Occipital lobe (tissue), 2 donors: ENCODE data around the gene CD9. TPM values are rescaled to one million over a fixed set of nuclear protein-coding genes. Genes with fewer than 3 reads are reported as not detected.
"Not testable (repeated sequence)": the region's sequence is repeated elsewhere in the genome, so short reads cannot be mapped to it uniquely, and the experiment has no call there.

Source experiments
- DNase-seq: peaks from one replicate; lab custom pipeline; 2025; lab: John Stamatoyannopoulos, UW
- total RNA-seq: library from RNA; depleted of rRNA; stranded (reverse); fragments of >200 nt; gene quantifications from one replicate; pipeline ENCODE4 v1.2.3, GENCODE V29; 2014

Gene CD9
- 29.5 TPM for total RNA-seq

DNA sequence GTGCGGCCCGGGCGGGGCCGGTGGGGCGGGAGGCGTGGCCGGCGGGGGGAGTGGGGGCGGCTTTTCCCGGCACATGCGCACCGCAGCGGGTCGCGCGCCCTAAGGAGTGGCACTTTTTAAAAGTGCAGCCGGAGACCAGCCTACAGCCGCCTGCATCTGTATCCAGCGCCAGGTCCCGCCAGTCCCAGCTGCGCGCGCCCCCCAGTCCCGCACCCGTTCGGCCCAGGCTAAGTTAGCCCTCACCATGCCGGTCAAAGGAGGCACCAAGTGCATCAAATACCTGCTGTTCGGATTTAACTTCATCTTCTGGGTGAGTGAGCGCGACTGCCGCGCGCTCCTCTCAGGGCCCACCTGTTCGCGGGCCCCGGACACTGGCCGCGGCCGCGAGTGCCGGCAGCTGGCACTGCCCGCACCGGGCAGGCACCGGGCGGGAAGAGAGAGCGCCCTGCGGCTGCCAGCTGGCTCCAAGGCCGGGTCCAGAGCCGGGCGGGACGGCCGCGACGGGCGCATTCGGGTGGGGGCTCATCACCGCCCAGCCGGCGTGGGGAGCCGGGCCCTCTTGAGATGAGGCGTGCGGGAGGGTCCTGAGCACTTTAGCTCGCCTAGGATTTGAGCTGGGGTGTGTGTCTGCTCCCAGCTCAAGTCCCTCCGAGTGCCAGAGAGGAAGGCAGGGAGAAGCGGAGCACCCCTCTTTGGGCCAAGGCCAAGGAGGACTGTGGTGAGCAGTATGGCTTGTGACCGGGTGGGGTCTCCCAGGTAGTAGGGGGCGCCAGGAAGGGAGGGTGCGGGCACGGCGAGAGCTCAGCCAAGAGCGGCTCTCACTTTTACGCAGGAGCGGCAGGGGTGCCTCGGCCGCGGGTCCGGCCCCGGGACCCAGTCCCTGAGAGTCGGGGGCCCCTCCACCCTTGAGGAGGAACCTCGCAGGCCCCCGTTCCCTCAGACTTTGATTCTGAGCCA is at the start of gene CD9:
Gene CD9 (plus strand): TSS at position 145 of the 957 bp plus-strand sequence. CDS start 100 bp downstream, at position 245.
- no peak for DNase-seq

DNA sequence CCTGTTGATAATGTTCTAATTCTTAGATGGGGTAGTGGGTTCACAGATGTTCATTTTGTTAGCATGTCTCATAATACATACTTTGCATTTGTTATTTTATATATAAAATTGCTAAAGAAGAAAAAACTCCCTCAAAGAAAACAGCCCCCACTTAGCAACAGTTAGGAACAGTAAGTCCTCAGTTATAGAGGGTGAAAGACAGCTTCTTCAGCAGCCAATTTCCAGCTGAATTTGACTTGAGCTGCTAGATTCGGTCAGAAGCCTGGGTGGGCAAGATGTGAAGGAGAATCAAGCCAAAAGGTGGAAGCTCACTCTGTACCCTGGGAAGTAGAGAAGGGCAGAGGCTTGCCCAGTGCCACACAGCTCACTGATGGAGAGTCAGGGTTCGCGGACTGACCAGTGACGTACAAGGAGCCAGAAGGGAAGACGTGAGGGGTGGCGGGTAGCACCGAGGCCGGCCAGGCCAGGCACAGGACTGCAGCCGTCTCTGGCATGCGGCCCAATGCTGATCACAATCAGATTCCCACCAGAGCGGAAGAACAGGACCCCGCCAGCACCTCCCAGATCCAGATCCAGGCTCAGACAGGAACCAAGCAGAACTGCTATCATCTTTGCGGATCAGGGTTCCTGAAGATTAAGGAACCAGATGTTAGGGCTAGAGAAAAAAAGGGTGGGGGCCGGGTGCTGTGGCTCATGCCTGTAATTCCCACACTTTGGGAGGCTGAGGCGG is 45.3 kb upstream of the CD9 start:
- no peak for DNase-seq

- DNase-seq: no peak
Observed at GRCh38 chr12:6157482-6157881, 42.7 kb upstream of the CD9 start.

- DNase-seq: no peak
Observed at GRCh38 chr12:6158255-6158654, 41.9 kb upstream of the CD9 start.

GRCh38 chr12:6158749-6159148 is 41.5 kb upstream of the CD9 start:
- DNase-seq: no peak

DNA sequence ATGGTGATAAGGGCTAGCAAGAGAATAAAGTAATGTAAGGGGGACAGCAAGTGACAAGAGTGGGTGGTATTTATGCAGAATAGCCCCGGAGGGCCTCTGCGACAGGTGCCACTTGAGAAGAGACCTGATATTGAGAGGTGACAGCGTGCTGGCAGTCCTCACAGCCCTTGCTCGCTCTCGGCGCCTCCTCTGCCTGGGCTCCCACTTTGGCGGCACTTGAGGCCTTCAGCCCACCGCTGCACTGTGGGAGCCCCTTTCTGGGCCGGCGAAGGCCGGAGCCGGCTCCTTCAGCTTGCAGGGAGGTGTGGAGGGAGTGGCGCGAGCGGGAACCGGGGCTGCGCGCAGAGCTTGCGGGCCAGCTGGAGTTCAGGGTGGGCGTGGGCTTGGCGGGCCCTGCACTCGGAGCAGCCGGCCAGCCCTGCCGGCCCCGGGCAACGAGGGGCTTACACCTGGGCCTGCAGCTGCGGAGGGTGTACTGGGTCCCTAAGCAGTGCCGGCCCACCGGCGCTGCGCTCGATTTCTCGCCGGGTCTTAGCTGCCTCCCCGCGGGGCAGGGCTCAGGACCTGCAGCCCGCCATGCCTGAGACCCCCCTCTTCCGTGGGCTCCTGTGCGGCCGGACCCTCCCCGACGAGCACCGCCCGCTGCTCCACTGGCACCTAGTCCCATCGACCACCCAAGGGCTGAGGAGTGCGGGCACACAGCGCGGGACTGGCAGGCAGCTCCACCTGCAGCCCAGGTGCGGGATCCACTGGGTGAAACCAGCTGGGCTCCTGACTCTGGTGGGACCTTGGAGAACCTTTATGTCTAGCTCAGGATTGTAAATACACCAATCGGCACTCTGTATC is 40.8 kb upstream of the CD9 start:
- DNase-seq: not testable (repeated sequence)

- DNase-seq: not testable (repeated sequence)
Observed at GRCh38 chr12:6160049-6160649, 40.1 kb upstream of the CD9 start.

DNA sequence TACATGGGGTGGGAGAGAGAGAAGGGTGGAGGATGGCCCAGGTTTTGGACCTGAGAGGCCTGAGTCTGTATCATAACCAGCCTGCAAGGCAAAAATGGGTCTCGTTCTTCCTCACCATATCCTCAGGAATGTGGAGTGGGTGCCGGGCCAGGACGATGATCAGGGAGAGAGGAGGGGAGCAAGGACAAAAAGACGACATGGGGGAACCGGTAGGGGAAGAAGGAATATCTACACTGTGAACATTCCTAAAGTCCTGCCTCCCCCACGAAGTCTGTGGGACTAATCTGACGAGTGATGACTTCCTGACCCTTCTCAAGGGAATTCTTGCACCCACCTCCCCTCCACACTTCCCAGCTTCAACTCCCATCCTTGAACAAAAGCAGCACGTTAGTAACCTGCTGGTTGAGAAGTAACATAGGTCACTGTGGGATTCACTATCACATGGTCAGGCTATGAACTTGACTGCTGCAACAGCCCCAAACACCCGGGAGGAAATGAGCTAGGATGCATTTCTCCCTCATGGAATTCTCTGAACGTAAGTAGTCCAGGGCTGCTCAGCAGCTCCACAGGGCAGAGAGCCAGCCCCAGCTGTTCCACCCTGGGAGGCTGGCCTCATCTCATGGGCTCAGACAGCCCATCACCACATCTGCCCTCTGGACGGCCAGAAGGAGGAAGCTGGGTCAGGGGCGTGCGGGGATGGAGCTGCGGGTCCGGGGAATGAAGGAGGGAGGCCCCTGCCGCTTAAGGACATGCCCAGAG is 38.9 kb upstream of the CD9 start:
- DNase-seq: no peak

DNA sequence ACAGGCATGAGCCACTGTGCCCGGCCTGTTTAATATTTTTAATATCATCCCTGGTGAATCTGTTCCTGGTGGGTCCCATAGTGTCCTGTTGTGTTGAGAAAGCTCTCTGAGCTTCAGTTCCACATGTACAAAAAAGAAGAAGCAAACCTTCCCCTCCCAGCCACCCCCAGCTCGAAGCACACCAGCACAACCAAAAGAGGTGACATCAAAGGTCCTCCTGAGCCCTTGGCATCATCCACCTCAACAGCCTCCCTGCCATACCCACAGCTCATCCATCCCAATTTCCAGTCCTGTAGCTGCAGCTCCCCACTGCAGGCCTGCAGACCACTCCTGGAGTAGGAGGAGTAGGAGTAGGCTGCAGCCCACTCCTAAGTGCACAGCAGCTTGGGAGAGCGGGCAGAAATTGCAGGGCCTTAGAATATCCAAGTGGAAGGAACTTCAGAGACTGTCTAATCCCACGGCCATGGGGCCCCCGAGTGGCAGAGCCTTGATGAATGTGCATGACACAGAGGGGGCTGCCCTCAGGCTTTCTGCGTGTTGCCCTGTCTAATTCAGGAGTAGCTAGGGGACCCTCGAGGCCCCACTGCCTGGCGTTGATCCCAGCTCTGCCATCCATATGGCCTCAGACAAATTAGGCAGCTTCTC is 36.7 kb upstream of the CD9 start:
- DNase-seq: no peak

DNA sequence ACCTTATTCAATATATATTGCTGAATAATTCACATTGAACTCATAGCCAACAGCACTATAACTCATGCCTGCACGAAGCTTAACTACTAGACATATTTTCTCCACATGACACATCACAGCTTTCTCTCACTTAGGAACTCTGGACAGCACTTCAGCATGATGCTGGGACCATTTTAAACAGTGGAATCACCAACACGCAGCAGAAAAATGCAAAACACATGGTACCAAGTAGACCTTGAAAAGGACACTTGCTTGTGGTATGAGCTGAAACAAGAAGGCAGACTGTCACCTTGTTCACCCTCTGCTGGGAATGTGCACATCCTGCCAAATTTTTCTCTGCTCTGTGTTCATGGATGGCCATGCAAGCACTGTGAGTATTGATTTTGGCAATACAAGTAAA is 34.8 kb upstream of the CD9 start:
- no peak for DNase-seq

GRCh38 chr12:6166808-6167207 is 33.4 kb upstream of the CD9 start:
- no peak for DNase-seq

DNA sequence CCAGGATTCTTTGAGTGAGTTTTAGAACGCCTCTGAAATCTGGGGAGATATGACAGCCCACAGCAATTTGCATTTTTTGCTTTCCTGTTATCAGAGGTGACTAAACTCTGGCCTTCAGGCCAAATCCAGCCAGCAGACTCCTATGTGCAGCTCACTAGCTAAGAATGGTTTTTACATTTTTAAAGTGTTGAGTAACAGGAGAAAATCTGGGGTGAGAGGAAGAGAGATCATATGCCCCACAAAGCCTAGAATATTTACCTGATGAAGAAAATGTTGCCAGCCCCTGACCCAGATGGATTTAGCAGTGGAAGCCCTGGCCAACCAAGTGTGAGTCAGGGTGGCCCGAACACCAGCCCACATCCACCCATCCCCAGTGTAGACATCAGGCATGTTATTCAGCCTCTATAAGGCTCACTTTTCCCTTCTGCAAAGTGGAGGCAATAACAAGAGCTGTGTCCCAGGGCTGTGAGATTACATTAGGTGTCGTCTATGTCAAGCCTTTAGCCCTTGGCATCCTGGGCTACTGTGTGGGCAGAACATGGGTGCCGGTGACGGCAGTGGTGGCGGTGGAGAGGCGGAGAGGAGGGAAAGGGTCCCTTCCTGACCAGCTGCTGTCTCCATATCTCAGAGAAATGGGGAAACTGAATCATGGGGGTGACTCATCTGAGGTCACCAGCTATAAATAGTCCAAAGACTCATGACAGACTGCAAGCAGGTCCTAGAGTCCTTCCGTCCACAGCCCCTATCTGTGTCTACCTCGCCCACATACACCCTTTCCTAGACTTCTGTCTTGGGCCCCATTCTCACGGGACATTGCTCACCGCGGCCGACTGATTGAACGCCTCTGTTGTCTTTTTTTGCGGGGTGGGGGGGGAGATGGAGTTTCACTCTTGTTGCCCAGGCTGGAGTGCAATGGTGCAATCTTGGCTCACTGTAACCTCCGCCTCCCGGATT is 32.6 kb upstream of the CD9 start:
- no peak for DNase-seq

DNA sequence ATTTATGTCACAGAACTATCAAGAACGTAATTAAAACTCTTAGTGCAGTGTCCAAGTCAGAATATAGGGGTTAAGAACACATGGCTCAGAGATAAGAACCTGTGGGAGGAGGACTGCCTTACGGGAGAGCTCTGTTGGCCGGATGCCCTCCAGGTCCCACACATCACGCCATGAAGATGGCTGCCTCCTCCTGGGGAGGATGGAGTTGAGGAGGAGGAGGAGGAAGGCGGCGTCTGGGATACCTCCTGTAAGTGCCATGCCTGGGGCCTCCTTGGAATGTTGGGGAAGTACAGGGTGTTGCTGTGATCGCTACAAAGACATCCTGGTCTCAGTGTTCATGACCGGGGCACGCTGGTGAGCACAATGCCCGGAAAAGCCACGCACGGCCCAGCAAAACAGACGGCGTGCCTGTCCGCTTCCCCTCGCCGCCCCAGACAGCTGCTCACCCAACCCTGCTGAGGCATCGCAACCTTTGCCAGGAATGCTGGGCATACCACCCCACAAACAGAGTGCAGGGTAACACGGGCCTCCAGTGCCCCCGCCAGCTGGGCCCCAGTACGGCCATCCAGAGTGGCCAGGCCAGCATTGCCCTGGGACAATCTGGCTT is 28.7 kb upstream of the CD9 start:
- no peak for DNase-seq

DNA sequence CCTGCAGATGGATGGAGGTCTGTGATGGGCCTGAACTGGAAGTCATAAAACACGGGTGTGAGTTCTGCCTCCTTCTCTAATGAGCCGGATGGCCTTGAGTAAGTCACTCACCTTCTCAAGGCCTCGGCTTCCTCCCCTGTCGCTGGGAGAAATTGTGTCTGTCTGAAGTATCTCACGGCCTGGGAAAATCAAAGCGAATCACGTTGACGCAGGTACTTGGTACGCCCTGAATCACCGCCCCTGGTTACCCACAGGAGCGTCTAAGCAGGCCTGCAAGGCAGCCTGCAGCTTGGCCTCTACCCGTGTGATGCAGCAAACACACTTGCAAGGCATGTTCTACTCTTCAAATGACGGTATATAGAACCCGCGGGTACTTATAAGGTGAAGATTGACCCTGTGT is 28.1 kb upstream of the CD9 start:
- no peak for DNase-seq

GRCh38 chr12:6172862-6173261 is 27.3 kb upstream of the CD9 start:
- no peak for DNase-seq

- no peak for DNase-seq
Observed at GRCh38 chr12:6177642-6178358, 22.4 kb upstream of the CD9 start.

DNA sequence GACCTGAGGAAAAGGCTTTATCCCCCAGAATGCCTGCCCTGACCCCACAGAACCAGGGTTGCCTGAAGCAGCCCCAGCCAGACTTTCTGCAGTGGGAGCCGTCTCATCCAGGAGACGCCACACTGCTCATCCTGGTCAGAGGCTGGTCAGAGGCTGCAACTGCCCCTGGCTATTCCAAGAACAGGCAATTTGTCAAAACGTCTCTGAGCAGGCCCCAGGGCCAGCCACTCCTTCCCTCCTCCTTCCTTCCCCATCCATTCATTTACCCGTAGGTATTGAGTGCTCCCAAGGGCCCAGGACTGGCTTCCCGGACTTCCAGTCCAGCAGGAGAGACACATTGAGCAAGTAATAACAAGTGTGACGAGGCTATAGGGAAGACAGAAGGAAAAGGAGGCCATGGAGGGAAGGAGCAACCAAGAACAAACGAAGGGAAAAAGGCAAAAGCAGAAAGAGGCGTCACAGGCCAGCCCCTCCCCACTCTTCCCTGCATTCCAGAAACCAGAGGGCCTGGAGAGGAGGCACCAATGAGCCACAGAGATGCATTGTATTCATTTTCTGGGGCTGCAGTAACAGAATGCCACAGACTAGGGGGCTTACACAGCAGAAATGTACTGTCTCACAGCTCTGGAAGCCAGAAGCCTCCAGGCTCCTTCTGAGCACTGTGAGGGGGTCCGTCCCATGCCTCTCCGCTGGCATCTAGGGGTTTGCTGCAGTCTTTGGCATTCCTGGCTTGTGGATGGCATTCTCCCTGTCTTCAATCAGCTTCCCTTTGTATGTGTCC is 21.0 kb upstream of the CD9 start:
- no peak for DNase-seq
